ENCODE results near the gene NDUFB7. TPM values are rescaled to one million over a fixed set of nuclear protein-coding genes. Genes with fewer than 3 reads are reported as not detected.
A peak's percentile ranks its signal among the peaks of the same experiment; 100 is the strongest.
"Not testable (repeated sequence)": the region's sequence is repeated elsewhere in the genome, so short reads cannot be mapped to it uniquely, and the experiment has no call there.

Gene NDUFB7
- total RNA-seq, 2 donors from 2014 or later, result 79.7 to 132 TPM

DNA sequence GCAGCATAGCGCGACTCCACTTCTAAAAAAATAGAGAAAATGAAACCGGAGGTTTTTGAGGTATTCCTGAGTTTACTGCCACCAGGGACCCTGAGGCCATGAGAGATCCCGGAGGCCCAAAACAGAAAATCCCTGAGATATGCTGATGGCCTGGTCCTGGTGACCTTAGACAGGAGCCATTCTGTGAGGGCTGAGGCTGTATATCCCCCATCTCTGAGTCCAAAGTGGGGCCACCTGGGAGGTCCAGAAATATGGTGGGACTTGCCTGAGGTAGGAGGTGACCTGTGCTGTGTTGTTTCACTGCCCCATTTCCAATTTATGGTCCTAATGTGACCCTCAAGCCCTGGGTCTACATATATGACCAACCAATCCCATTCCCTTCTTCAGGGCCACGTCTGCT lies 12.5 kb upstream of the NDUFB7 start:
- H3K27me3 Mint-ChIP-seq; H3K9me3 Mint-ChIP-seq; H3K4me1 Mint-ChIP-seq; ATAC-seq (replicated peaks); H3K36me3 Mint-ChIP-seq (ENCODE audit: low read depth); H3K4me3 Mint-ChIP-seq: not testable (repeated sequence)
- peak overlapping the region; percentile 68 for H3K27ac Mint-ChIP-seq

- peak within 1 kb of the TSS; percentile 91 for H3K27ac Mint-ChIP-seq
- H3K9me3 Mint-ChIP-seq, result no peaks in the 10 kb centered on the region
- H3K36me3 Mint-ChIP-seq (ENCODE audit: low read depth), result no peaks in the 10 kb centered on the region
- no peak within 1 kb of the TSS for H3K4me3 Mint-ChIP-seq
- ATAC-seq (replicated peaks), result no peak
- no peaks in the 10 kb centered on the region for H3K27me3 Mint-ChIP-seq
- peaks cover 11% of the 10 kb centered on the region for H3K4me1 Mint-ChIP-seq
These were observed 11.1 kb upstream of the NDUFB7 start, which contains the start of gene CLEC17A for GRCh38 chr19:14582894-14583340. Gene CLEC17A (plus strand): TSS chr19:14583084. CDS start chr19:14583161, 77 bp downstream.

DNA sequence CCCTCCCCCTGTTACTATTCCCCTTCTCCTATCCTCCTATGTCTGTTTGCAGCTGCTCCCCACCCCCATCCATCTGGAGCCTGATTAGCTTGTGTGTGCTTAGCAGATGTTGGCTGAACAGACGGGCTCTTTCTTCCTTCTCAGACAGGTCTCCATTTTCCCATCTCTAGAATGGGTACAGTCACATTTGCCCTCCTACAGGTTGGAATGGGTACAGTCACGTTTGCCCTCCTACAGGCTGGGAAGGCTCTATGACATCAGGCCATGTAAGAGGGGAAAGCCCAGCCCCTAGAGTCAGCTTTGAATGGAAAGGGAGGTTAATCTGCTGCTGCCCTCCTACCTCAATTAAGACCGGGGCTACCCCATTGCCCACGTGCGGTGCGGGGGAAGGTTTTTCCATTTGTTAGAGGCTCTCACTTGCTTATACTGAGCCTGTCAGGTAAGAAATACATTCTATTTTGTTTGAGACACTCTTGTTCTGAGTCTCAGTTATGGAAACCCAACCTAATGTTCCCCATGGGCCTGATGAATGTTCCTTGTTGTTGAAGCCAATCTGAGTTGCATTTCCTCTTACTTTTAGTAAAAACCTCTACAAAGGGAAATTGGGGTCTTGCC lies 8.9 kb upstream of the NDUFB7 start:
- H3K27me3 Mint-ChIP-seq, result no peaks in the 10 kb centered on the region
- H3K27ac Mint-ChIP-seq, result peak overlapping the region; percentile 91
- peak; percentile 63 for ATAC-seq (replicated peaks)
- H3K36me3 Mint-ChIP-seq (ENCODE audit: low read depth), result no peaks in the 10 kb centered on the region
- H3K4me1 Mint-ChIP-seq, result peaks cover 12% of the 10 kb centered on the region
- H3K4me3 Mint-ChIP-seq, result peak overlapping the region; percentile 61
- H3K9me3 Mint-ChIP-seq, result no peaks in the 10 kb centered on the region

GRCh38 chr19:14577885-14578427 lies 6.1 kb upstream of the NDUFB7 start:
- Mint-ChIP-seq H3K36me3 (ENCODE audit: low read depth) (no peaks in the 10 kb centered on the region), H3K4me3 (peak overlapping the region; percentile 7), H3K27me3 (no peaks in the 10 kb centered on the region), H3K27ac (peak overlapping the region; percentile 31), H3K9me3 (no peaks in the 10 kb centered on the region), H3K4me1 (peaks cover 18% of the 10 kb centered on the region)
- no peak for ATAC-seq (replicated peaks)

GRCh38 chr19:14577264-14577663 lies 5.4 kb upstream of the NDUFB7 start:
- H3K27me3 Mint-ChIP-seq, result no peaks in the 10 kb centered on the region
- no peak overlapping the region for H3K27ac Mint-ChIP-seq
- H3K4me1 Mint-ChIP-seq, result peaks cover 18% of the 10 kb centered on the region
- ATAC-seq (replicated peaks), result no peak
- no peaks in the 10 kb centered on the region for H3K9me3 Mint-ChIP-seq
- H3K36me3 Mint-ChIP-seq (ENCODE audit: low read depth), result no peaks in the 10 kb centered on the region
- H3K4me3 Mint-ChIP-seq, result no peak overlapping the region

- Mint-ChIP-seq H3K4me1 (peaks cover 18% of the 10 kb centered on the region), H3K36me3 (ENCODE audit: low read depth) (peaks cover 6% of the 10 kb centered on the region), H3K27me3 (no peaks in the 10 kb centered on the region), H3K4me3 (no peak overlapping the region), H3K9me3 (no peaks in the 10 kb centered on the region), H3K27ac (no peak overlapping the region)
- no peak for ATAC-seq (replicated peaks)
These were observed 4.5 kb upstream of the NDUFB7 start for GRCh38 chr19:14576363-14576762.

DNA sequence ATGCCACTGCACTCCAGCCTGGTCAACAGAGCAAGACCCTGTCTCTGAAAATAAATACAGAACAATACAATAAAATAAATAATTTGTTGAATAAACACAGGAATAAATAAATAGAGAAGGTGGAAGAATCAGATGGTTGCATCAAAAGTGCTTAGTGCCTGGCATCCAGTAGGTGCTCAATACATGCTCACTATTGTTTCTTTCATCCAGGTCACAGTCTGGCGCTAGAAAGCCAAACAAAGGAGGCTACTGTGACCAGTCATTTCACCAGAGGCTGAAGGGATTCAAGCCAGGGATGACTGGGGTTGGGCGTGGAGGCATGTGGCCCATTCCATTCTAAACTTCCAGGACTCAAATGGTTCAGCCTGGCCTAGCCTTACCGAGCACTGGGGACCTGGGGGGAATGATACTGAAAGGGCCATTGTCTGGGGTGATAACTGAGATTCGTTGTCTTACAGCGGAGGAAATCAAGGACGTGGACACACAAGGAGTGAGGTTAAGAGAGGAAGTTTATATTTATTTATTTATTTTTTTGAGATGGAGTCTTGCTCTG lies 3.6 kb upstream of the NDUFB7 start:
- Mint-ChIP-seq H3K4me3 (no peak overlapping the region), H3K27ac (no peak overlapping the region), H3K9me3 (no peaks in the 10 kb centered on the region), H3K4me1 (peaks cover 14% of the 10 kb centered on the region), H3K27me3 (no peaks in the 10 kb centered on the region), H3K36me3 (ENCODE audit: low read depth) (peaks cover 6% of the 10 kb centered on the region)
- no peak for ATAC-seq (replicated peaks)

- H3K4me1 Mint-ChIP-seq, result peaks cover 17% of the 10 kb centered on the region
- H3K9me3 Mint-ChIP-seq, result no peaks in the 10 kb centered on the region
- H3K4me3 Mint-ChIP-seq, result peak overlapping the region; percentile 94
- H3K27me3 Mint-ChIP-seq, result no peaks in the 10 kb centered on the region
- no peak for ATAC-seq (replicated peaks)
- H3K27ac Mint-ChIP-seq, result peak overlapping the region; percentile 91
- H3K36me3 Mint-ChIP-seq (ENCODE audit: low read depth), result peaks cover 29% of the 10 kb centered on the region
These were observed 870 bp downstream of the NDUFB7 start for GRCh38 chr19:14570864-14571527.

DNA sequence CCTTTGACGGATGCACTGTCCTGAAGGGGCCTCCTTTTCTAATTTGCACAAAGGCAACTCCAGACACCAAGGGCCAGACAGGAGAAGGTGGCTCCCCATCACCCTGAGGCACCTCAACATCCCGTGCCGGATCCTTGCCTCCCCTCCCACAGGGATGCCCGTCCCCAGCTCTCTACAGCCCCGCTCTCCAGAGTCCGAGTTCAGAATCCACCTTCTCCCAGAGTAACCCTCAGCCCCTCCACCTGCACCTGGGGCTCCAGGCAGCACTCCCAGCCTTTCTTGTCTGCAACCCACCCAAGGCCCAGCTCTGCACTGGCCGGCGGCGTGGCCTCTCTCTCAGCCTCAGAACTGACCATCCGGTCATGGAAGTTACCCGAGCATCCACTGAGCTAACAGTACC lies 4.8 kb downstream of the NDUFB7 start:
- Mint-ChIP-seq H3K27ac (peak overlapping the region; percentile 13), H3K36me3 (ENCODE audit: low read depth) (peaks cover 39% of the 10 kb centered on the region), H3K9me3 (no peaks in the 10 kb centered on the region), H3K27me3 (no peaks in the 10 kb centered on the region), H3K4me3 (no peak overlapping the region), H3K4me1 (peaks cover 11% of the 10 kb centered on the region)
- no peak for ATAC-seq (replicated peaks)

DNA sequence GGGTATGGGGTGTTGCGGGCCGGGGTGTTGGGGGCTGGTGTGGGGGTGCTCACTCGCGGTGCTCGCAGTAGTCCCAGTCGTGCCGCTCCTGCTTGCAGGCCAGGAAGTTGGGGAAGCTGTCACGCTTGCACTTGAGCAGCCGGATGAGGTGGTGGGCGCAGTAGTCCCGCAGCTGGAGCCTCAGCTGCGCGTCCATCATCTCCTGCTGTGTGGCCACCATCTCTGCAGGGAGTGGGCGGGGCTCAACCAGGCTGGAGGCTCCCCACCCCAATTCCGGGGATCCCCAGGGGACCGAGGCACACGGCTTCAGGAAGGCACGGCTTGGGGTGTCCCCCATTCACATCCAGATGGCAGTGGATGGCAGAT lies 5.2 kb downstream of the NDUFB7 start:
- Mint-ChIP-seq H3K4me1 (peaks cover 11% of the 10 kb centered on the region), H3K27ac (no peak overlapping the region), H3K27me3 (no peaks in the 10 kb centered on the region), H3K36me3 (ENCODE audit: low read depth) (peaks cover 37% of the 10 kb centered on the region), H3K9me3 (no peaks in the 10 kb centered on the region), H3K4me3 (no peak overlapping the region)
- ATAC-seq (replicated peaks), result no peak

GRCh38 chr19:14565765-14566711 lies 5.8 kb downstream of the NDUFB7 start:
- H3K27me3 Mint-ChIP-seq, result no peaks in the 10 kb centered on the region
- no peak for ATAC-seq (replicated peaks)

GRCh38 chr19:14565298-14565679 lies 6.6 kb downstream of the NDUFB7 start:
- Mint-ChIP-seq H3K4me1 (peaks cover 11% of the 10 kb centered on the region), H3K27ac (no peak overlapping the region), H3K4me3 (no peak overlapping the region), H3K9me3 (no peaks in the 10 kb centered on the region), H3K36me3 (ENCODE audit: low read depth) (peaks cover 33% of the 10 kb centered on the region), H3K27me3 (no peaks in the 10 kb centered on the region)
- no peak for ATAC-seq (replicated peaks)

More at GRCh38 chr19:14565765-14566711, 5.8 kb downstream of the NDUFB7 start:
- H3K4me1 Mint-ChIP-seq, result peaks cover 11% of the 10 kb centered on the region
- no peak overlapping the region for H3K4me3 Mint-ChIP-seq
- no peaks in the 10 kb centered on the region for H3K9me3 Mint-ChIP-seq
- peaks cover 33% of the 10 kb centered on the region for H3K36me3 Mint-ChIP-seq (ENCODE audit: low read depth)
- no peak overlapping the region for H3K27ac Mint-ChIP-seq

- Mint-ChIP-seq H3K36me3 (ENCODE audit: low read depth) (peaks cover 33% of the 10 kb centered on the region), H3K4me1 (peaks cover 11% of the 10 kb centered on the region)
- peak; percentile 4 for ATAC-seq (replicated peaks)
- not testable (repeated sequence) for H3K4me3 Mint-ChIP-seq, H3K9me3 Mint-ChIP-seq, H3K27me3 Mint-ChIP-seq, H3K27ac Mint-ChIP-seq
These were observed 7.1 kb downstream of the NDUFB7 start for GRCh38 chr19:14564652-14565297.
